ENCODE results near the gene TCAIM.
A peak's percentile ranks its signal among the peaks of the same experiment; 100 is the strongest.

The TCAIM gene

GRCh38 chr3:44338010-44338827 is at the start of gene TCAIM:
TCAIM (plus strand) TSS chr3:44338766; CDS start chr3:44354783, 16,017 bp downstream.
- DNase-seq (ENCODE audit: low read depth): peak; percentile 96

DNA sequence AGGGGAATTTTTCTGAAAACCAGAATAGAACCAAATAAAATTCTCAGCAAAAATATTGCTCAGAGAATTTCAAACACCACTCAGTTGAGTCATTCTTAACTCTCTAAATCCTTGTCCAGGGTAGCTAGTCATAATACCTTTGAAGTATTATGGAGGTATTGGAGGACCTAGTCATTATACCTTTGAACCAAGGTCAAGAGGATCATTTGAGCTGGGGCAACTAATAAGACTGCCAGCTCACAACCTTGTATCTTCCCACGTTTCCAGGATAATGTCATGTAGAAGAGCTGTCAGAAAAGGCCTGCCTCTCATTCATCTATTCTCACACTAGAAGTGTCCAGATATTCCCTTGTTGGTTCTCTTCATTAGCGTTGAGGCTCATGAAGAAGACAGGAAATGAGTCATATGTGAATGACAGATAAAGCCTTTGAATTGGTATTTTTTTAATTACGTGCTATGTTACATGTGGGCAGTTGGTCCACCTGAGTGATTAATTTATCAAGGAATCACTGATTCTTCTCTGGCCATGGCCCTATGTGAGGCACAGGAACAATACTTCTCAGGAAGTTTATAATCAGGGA is 48.6 kb upstream of the TCAIM start:
- DNase-seq (ENCODE audit: low read depth): no peak

- DNase-seq (ENCODE audit: low read depth): no peak
Observed at GRCh38 chr3:44292276-44292675, 46.3 kb upstream of the TCAIM start.

- DNase-seq (ENCODE audit: low read depth): no peak
Observed at GRCh38 chr3:44292947-44293346, 45.6 kb upstream of the TCAIM start.

- DNase-seq (ENCODE audit: low read depth): no peak
Observed at GRCh38 chr3:44297255-44297654, 41.3 kb upstream of the TCAIM start.

GRCh38 chr3:44301746-44302145 is 36.8 kb upstream of the TCAIM start:
- no peak for DNase-seq (ENCODE audit: low read depth)

- no peak for DNase-seq (ENCODE audit: low read depth)
Observed at GRCh38 chr3:44309500-44309899, 29.1 kb upstream of the TCAIM start.

DNA sequence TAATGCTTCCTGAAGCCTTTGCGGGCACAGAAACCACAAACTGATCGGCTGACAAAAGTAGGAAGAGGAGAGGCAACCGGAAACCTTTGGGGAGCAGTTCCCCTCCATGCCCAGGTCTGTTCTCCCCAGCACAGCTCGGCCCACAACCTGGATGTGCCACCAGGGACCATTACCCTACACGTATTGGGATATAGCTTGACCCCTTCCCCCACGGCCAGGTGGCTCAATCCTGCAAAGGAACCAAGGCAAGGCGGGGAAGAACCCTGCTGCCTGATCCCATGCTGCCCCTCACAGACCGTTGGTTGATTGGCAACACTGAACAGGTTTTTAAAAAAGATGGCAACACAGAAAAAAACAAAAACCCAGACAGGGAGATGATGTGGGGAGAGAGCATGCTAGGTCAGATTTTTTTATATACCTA is 19.7 kb upstream of the TCAIM start:
- no peak for DNase-seq (ENCODE audit: low read depth)

DNA sequence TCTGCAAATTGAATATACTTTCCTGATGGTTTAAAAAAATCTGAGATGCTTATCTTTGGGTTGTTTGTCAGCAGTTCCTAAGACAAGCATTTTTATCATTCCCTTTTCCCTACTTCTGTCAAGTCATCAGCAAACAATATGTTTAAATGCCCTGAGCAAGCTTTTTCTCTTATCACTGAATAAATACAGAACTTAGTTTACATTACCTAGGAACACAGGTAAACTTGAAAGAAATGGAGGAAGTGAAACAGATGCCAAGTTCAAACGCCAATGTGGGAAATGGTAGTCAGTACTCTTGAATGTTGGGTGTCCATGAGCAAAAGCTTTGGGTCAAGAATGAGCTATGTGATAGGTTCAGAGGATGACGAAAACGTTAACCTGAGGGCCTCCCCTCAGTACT is 17.2 kb upstream of the TCAIM start:
- DNase-seq (ENCODE audit: low read depth): no peak

DNA sequence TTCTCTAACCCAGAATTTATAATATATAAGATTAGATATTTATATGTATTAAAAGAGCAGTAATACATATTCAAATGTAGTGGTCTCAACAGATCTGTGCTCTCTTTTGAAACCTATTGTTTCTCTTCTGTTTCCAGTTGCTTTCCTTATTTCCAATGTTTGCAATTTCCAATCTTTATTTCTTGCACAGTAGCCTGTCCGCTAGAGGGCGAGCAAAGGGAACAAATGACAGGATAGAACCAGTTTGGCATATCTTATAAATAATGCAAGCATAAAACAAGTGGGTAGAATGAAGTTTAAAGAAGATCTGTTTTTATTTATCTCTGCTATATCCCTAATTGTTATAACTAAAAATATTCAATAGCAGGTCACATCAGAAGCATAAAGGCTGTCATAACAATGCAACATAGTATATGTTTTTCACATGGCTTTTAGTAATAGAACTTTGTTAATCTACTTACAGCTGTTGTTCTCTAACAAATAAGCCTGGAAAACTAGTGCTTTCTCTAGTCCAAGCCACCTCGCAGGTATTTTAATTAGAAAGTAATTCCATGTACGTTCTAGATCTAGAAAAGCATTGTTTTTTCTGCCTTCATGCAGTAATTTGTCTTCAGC is 15.1 kb upstream of the TCAIM start:
- DNase-seq (ENCODE audit: low read depth): peak; percentile 14

DNA sequence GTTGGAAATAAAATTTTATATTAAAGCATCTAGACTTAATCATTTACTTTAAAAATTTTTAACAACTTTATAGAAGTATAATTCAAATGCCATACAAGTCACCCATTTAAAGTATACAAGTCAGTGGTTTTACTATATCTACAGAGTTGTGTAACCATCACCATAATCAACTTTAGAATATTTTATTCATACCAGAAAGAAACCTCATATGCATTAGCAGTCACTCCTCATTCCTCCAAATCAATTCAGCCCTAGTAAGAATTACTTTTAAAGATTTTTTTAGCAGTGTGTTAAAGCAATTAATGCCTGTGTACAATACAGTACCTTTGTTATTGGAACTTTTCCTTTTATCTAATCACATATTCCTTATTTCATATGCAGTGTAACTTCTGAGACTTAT is 14.0 kb upstream of the TCAIM start:
- DNase-seq (ENCODE audit: low read depth): no peak

- no peak for DNase-seq (ENCODE audit: low read depth)
Observed at GRCh38 chr3:44326019-44326418, 12.5 kb upstream of the TCAIM start.

GRCh38 chr3:44326515-44326914 is 12.1 kb upstream of the TCAIM start:
- DNase-seq (ENCODE audit: low read depth): no peak

DNA sequence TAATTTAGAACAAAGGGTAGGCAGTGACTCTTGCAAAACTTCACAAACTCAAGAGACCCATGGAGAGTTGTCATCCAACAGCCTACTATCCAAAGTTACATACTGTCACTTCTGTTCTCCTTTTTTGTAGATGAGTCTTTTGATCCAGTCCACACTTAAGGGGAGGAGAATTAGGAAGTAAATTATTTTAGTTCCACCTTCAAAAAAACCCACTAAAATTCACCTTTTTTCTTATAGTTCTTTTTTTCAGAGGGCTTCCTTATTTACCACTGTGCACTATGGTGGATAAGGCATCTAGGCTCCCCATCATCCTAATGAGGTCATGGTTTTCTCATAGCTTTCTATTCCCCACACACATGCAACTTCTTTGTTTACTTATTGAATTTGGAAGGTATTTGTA is 8.6 kb upstream of the TCAIM start:
- no peak for DNase-seq (ENCODE audit: low read depth)

- no peak for DNase-seq (ENCODE audit: low read depth)
Observed at GRCh38 chr3:44330444-44330843, 8.1 kb upstream of the TCAIM start.

DNA sequence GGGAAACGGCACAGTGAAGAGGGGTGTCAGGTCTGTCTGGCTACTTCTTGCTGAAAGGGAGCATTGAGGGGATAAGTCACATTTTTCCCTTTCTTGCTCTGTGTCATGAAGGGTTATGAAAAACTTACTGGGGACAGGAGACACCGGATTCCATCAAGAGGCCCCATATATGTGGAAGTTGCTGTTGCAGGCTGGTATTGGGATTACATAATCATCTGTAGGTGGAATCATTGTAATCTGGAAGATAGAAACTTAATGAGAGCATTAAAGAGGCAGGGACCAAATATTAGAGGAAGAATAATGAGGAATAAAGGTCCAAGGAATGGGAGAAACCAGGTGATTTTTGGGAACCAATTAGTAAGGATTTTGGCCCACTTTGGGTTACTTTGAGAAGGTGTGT is 4.2 kb upstream of the TCAIM start:
- no peak for DNase-seq (ENCODE audit: low read depth)

DNA sequence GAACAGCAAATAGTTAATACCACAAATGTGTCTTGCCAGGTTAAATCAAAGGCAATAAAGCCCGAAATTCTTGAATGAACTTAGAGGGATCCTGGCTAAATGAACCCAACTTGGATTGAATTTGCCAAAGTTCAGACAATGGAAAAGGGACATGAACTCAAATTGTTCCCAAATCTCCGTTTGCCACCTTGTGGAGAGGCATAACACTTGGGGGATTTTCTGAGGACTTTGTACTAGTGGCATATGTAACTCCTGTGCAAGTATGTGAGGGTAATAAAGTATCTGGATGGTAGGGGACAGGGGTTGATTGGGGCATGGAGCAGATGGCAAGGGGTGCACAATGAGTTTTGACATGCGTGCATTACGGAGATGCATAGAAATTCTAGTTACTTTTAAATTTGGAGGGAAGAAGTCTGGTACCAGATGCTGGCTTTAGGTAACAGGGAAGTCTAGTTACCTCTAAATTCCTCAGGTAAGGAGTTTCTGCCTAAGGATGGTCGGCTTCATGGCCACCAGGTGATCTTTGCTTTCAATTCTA is 1.2 kb upstream of the TCAIM start:
- DNase-seq (ENCODE audit: low read depth): no peak

GRCh38 chr3:44338828-44339127 is 212 bp downstream of the TCAIM start:
- no peak for DNase-seq (ENCODE audit: low read depth)

DNA sequence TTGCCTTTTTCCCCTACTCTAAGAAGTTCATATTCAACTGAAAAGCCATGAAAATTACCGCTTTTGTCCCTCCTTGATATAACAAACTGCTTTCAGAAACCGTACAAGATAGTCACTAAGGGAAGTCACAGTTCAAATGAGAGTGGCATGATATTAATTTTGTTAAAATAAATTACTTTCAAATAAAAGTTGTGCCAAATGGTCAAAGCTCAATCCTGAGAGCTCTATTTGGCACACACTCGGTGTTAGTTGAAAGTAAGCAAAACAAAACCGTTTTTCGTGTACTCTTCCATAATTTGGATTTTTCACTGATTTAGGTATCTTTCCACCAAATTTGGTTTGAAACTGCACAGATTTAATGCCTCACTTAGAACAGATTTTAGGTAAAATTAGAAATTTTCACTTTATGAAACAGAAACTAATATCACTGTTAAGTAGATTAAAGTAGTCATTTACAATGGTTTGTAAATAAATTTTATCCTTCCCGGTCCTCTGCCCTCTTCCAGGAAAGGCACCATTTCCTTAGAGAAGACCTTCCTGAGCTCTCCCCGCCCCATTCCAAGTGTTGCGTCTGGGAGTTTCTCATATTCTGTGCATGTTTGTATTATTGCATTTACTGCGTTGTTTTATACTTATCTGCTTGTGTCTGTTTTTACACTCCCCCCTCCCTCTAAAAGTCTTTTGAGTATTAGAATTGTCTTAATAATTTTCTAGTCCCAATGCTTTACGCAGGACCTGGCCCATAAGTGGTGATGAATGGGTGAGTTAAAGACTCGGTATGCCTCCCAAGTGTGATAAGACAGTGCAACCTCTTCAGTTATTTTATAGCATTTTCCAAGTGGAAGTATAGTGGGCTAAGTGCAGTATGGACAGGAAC is 853 bp downstream of the TCAIM start:
- no peak for DNase-seq (ENCODE audit: low read depth)

GRCh38 chr3:44340058-44340395 is 1.5 kb downstream of the TCAIM start:
- no peak for DNase-seq (ENCODE audit: low read depth)

DNA sequence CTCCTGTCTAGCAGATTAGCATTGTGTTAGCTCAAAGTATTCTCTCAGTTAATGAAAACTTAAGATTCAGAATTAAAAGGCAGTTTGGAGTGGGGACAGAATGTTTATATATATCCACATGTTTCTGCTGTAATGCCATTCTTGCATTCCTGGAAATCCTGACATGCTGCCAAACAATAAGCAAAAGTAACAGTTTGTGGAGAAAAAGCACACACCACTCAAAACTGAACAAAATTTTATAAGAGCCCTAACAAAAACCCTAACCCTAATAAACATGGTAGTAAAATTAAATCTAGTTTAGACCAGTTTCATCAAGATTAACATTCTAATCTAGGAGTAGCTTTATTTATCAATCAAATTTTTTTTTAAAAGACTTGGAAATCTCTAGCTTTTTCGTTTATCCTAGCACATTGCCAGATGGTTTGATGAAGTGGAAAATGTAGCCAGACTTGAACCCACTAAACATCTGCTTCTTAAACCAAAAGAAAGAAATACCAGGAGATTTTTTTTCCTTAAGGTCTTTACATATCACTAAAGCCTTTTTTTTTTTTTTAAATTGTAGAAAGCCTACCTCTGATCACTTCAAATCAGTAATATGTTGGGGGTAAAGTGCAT is 3.7 kb downstream of the TCAIM start:
- no peak for DNase-seq (ENCODE audit: low read depth)

- no peak for DNase-seq (ENCODE audit: low read depth)
Observed at GRCh38 chr3:44343421-44343820, 4.9 kb downstream of the TCAIM start.

Measured in stimulated activated CD8-positive, alpha-beta memory T cell treated with anti-CD3 and anti-CD28 coated beads, Interleukin-7, amount 100 ng/mL, for 24 hours (primary cell).